ENCODE data around the gene CNKSR2. TPM values are rescaled to one million over a fixed set of nuclear protein-coding genes. Genes with fewer than 3 reads are reported as not detected.

Gene CNKSR2
- total and polyA plus RNA-seq, 10 of the 15 experiments (the other 5 are each of a cell fraction or from before 2014, with no cell fraction given) = 0.02 to 0.69 (median 0.18) TPM; not detected in 4

GRCh38 chrX:21479695-21480270 is 105.6 kb downstream of the CNKSR2 start:
- BruUV-seq (replicated peaks) = no TSS peak
- peak; percentile 57 for FAIRE-seq
- H3K27ac ChIP-seq (ENCODE audit: control insufficient read depth, insufficient read depth) = no peak overlapping the region
- no peaks in the 10 kb centered on the region for H3K79me2 ChIP-seq (ENCODE audit: control insufficient read depth, insufficient read depth, low read length)
- 0% methylated on average over 2 of the region's 2 CpGs for WGBS (ENCODE audit: insufficient coverage, insufficient replicate concordance, low lambda C conversion rate, missing lambda C conversion rate)
- intact Hi-C loops (cut with micrococcal nuclease; ENCODE audit: unreplicated experiment) = loop anchor here (1.0 to 10.0 kb wide), 2 partner anchors 255 to 949 kb away; no protein-coding TSS in a partner anchor
- H3K4me1 ChIP-seq (ENCODE audit: control insufficient read depth, insufficient read depth, low read length) = no peaks in the 10 kb centered on the region
- no peak overlapping the region for H3K9ac ChIP-seq (ENCODE audit: control insufficient read depth, insufficient read depth, low read length)
- H3K27me3 ChIP-seq (replicated peaks in 1 of 2; ENCODE audit: control insufficient read depth in 2 of 2, insufficient read depth in 2 of 2, low read length in 1 of 2) = no peaks in the 10 kb centered on the region
- RAD21 ChIA-PET (ENCODE audit: unreplicated experiment) = interaction anchor here (0.7 to 3.2 kb wide), 5 partner anchors 10 to 958 kb away, joined by 3 to 20 read pairs (median 3); no protein-coding TSS in a partner anchor
- no peaks in the 10 kb centered on the region for H3K9me3 ChIP-seq (replicated peaks; ENCODE audit: control insufficient read depth, insufficient read depth, low read length)
- POLR2A ChIA-PET = no interaction called here
- TF ChIP-seq SMC3 (IDR thresholded peaks at IDR 0.05; ENCODE audit: borderline replicate concordance, low read length) (peak; percentile 47; the same call in 1 of the 2 replicates), ZBTB40 (IDR thresholded peaks at IDR 0.05; ENCODE audit: borderline replicate concordance) (no peak), MEF2B (IDR thresholded peaks at IDR 0.05; ENCODE audit: partially characterized antibody, poor library complexity, severe bottlenecking) (peak; percentile 65), CTCF (IDR thresholded peaks at IDR 0.05 in 2 of 3, conservative IDR thresholded peaks at IDR 0.05 in 1 of 3; ENCODE audit: control insufficient read depth in 2 of 3, extremely low read depth in 1 of 3, insufficient read depth in 1 of 3, low read depth in 3 of 3, low read length in 3 of 3) (peak; percentile 60 to 69 (median 66); a peak in 5 of 6 replicates), ZNF384 (IDR thresholded peaks at IDR 0.05; ENCODE audit: borderline replicate concordance, low read depth, low read length) (peak; percentile 76; the same call in 1 of the 2 replicates), PRDM15 (CRISPR knock-in tag; IDR thresholded peaks at IDR 0.05) (no peak), GATAD2B (conservative IDR thresholded peaks at IDR 0.05; ENCODE audit: low read depth) (no peak), RAD21 (IDR thresholded peaks at IDR 0.05; ENCODE audit: insufficient read depth, low read depth, low read length) (peak; percentile 79), RUNX3 (IDR thresholded peaks at IDR 0.05; ENCODE audit: low read length) (no peak), ATF7 (IDR thresholded peaks at IDR 0.05; ENCODE audit: low read depth) (no peak), TCF3 (IDR thresholded peaks at IDR 0.05; ENCODE audit: borderline replicate concordance, insufficient read depth, low read depth, low read length) (no peak)
- CTCF ChIA-PET = interaction anchor here (0.6 to 9.0 kb wide), 23 partner anchors 8 to 961 kb away, joined by 3 to 148 read pairs (median 3); no protein-coding TSS in a partner anchor
- no peak for DNase-seq (ENCODE audit: low read depth, low spot score)
- no peaks in the 10 kb centered on the region for H4K20me1 ChIP-seq (ENCODE audit: control insufficient read depth, insufficient read depth)
- no peak overlapping the region for H2AFZ ChIP-seq (ENCODE audit: control insufficient read depth, low read depth, low read length)
- in situ Hi-C loops (cut with MboI) = loop anchor here (5.0 kb wide), 1 partner anchor 947 kb away; no protein-coding TSS in a partner anchor
- no peak overlapping the region for H3K4me2 ChIP-seq (ENCODE audit: control insufficient read depth, insufficient read depth)
- no peak overlapping the region for H3K4me3 ChIP-seq
- H3K36me3 ChIP-seq (ENCODE audit: control insufficient read depth in 2 of 2, insufficient read depth in 2 of 2, low read length in 1 of 2) = no peaks in the 10 kb centered on the region
- SMC1A ChIA-PET (ENCODE audit: uncharacterized antibody, unreplicated experiment) = interaction anchor here (0.6 to 4.8 kb wide), 9 partner anchors 9 to 964 kb away, joined by 3 to 57 read pairs (median 3); no protein-coding TSS in a partner anchor
- ATAC-seq = peak; percentile 87

Data from GM12878 (cell line).